Endodermal cell (in vitro differentiated cells): ENCODE data around the gene TMX2. TPM values are rescaled to one million over a fixed set of nuclear protein-coding genes. Genes with fewer than 3 reads are reported as not detected.
A peak's percentile ranks its signal among the peaks of the same experiment; 100 is the strongest.
"Not testable (repeated sequence)": the region's sequence is repeated elsewhere in the genome, so short reads cannot be mapped to it uniquely, and the experiment has no call there.

Experiments used
- DNase-seq: peaks from one replicate; pipeline ENCODE4 v3.0.0-alpha.2; 2017
- H3K27ac ChIP-seq: 2 replicates; pipeline ENCODE4 v1.5.1; 2013; ENCODE audit warnings: mild to moderate bottlenecking, low read depth, low read length, moderate library complexity
- H3K27me3 ChIP-seq: 2 replicates; pipeline ENCODE4 v1.6.1; 2013; ENCODE audit warnings: mild to moderate bottlenecking, low read length, moderate library complexity; ENCODE audit not compliant: insufficient read depth, control insufficient read depth, poor library complexity, severe bottlenecking
- H3K36me3 ChIP-seq: 2 replicates; pipeline ENCODE4 v1.7.0; 2013; ENCODE audit warnings: mild to moderate bottlenecking, low read length, moderate library complexity; ENCODE audit not compliant: control insufficient read depth, insufficient read depth
- H3K4me1 ChIP-seq: one replicate; pipeline ENCODE4 v1.7.0; 2013; ENCODE audit warnings: low read length; ENCODE audit not compliant: control insufficient read depth, insufficient read depth
- H3K4me3 ChIP-seq: 2 replicates; pipeline ENCODE4 v1.5.1; 2013; ENCODE audit warnings: mild to moderate bottlenecking, low read length, moderate library complexity
- H3K9ac ChIP-seq: 2 replicates; pipeline ENCODE4 v1.6.1; 2013; ENCODE audit warnings: mild to moderate bottlenecking, low read length, moderate library complexity; ENCODE audit not compliant: poor library complexity, severe bottlenecking; ENCODE audit errors: extremely low read depth
- H3K9me3 ChIP-seq: 2 replicates; pipeline ENCODE4 v1.6.1; 2013; ENCODE audit warnings: mild to moderate bottlenecking, low read length, moderate library complexity; ENCODE audit not compliant: control insufficient read depth
- H3K27ac Mint-ChIP-seq: 2 replicates; pipeline ENCODE4 v1.8.0; 2020; ENCODE audit warnings: mixed read lengths
- H3K27me3 Mint-ChIP-seq: 2 replicates; pipeline ENCODE4 v1.8.0; 2021; ENCODE audit warnings: mild to moderate bottlenecking, mixed read lengths; ENCODE audit not compliant: insufficient read depth
- H3K36me3 Mint-ChIP-seq: 2 replicates; pipeline ENCODE4 v1.8.0; 2020; ENCODE audit warnings: low read depth, mixed read lengths
- H3K4me1 Mint-ChIP-seq: 2 replicates; pipeline ENCODE4 v1.8.0; 2020; ENCODE audit warnings: mixed read lengths
- H3K4me3 Mint-ChIP-seq: 2 replicates; pipeline ENCODE4 v1.8.0; 2020; ENCODE audit warnings: mild to moderate bottlenecking, moderate library complexity, mixed read lengths
- H3K9me3 Mint-ChIP-seq: 2 replicates; pipeline ENCODE4 v1.8.0; 2020; ENCODE audit warnings: mild to moderate bottlenecking, mixed read lengths
- WGBS, 2 experiments: methylation state at CpG; one replicate each; pipeline versions ENCODE4 v1.1.5 to v1.1.7; 2013; ENCODE audit warnings: missing lambda C conversion rate in 2 of 2, mixed read lengths in 1 of 2; ENCODE audit not compliant: insufficient coverage in 1 of 2, insufficient read length in 1 of 2; 5-methylcytosine and 5-hydroxymethylcytosine counted together
- total RNA-seq, 2 donors: library from RNA; stranded (reverse); fragmentation: NEBNext Ultra II Directional in 1 of 2; extraction: Animal tissue kit (Norgen Biotek cat#: 25700) in 1 of 2; gene quantifications; 2 replicates in 1 of 2; 3 replicates in 1 of 2; pipeline ENCODE4 v1.2.1, GENCODE V29; 2021
- TF ChIP-seq, protein P1 (sequence below): fragments of 200-600 bp; sonication (generic); conservative IDR thresholded peaks from 2 replicates; pipeline ENCODE4 v1.5.0; 2021; ENCODE audit warnings: antibody characterized with exemption, mild to moderate bottlenecking

TMX2 gene
- total RNA-seq, 2 donors from 2014 or later = 67.6 to 79.2 TPM

DNA sequence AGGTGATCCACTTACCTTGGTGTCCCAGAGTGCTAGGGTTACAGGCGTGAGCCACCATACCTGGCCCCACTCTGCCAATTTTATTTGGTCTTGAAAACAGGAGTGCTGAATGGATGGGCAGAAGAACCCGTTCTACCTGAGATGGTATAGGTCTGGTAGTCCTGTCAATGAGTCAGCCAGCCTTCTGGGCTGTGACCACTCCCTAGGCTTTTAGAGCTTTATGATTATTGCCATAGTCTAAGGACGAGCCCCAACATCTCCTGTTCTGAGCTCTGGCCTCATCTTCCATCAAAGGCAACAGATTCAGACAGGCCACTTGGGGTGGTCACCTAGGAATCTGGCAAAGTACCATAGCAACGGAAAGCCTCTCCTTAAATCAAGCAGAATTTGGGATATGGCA, 33.0 kb upstream of the TMX2 start:
- DNase-seq = no peak
- Mint-ChIP-seq H3K4me1 (peaks cover 50% of the 10 kb centered on the region), H3K9me3 (no peaks in the 10 kb centered on the region), H3K27me3 (no peaks in the 10 kb centered on the region), H3K27ac (no peak overlapping the region), H3K36me3 (peaks cover 37% of the 10 kb centered on the region), H3K4me3 (no peak overlapping the region)
- Histone ChIP-seq H3K27me3 (no peaks in the 10 kb centered on the region), H3K9ac (no peak overlapping the region), H3K4me1 (peaks cover 44% of the 10 kb centered on the region), H3K9me3 (no peaks in the 10 kb centered on the region), H3K27ac (no peak overlapping the region), H3K36me3 (peaks cover 47% of the 10 kb centered on the region), H3K4me3 (no peak overlapping the region)
- TF ChIP-seq, protein P1, sequence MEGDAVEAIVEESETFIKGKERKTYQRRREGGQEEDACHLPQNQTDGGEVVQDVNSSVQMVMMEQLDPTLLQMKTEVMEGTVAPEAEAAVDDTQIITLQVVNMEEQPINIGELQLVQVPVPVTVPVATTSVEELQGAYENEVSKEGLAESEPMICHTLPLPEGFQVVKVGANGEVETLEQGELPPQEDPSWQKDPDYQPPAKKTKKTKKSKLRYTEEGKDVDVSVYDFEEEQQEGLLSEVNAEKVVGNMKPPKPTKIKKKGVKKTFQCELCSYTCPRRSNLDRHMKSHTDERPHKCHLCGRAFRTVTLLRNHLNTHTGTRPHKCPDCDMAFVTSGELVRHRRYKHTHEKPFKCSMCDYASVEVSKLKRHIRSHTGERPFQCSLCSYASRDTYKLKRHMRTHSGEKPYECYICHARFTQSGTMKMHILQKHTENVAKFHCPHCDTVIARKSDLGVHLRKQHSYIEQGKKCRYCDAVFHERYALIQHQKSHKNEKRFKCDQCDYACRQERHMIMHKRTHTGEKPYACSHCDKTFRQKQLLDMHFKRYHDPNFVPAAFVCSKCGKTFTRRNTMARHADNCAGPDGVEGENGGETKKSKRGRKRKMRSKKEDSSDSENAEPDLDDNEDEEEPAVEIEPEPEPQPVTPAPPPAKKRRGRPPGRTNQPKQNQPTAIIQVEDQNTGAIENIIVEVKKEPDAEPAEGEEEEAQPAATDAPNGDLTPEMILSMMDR = no peak
- WGBS, 2 experiments = 94 to 98% methylated on average over 4 of the region's 4 CpGs

DNA sequence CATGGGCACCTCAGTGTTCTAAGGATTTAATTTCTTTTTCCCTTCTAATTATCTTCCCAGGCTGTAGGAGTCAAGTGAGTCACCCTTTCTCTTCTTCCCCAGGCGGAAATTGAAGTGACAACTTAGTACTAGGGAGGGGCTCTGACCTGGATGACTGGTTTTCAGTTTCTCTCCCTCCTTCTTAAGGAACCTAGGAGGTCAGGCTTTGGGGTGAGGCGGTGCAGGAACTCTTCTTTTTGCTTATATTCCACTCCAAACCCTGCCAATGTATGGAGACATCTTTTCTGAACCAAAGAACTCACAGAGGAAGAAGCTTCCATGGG, 31.9 kb upstream of the TMX2 start:
- Histone ChIP-seq H3K27me3 (no peaks in the 10 kb centered on the region), H3K9me3 (no peaks in the 10 kb centered on the region), H3K9ac (no peak overlapping the region), H3K4me1 (peaks cover 35% of the 10 kb centered on the region), H3K36me3 (peaks cover 53% of the 10 kb centered on the region), H3K27ac (no peak overlapping the region), H3K4me3 (peak overlapping the region; percentile 73)
- Mint-ChIP-seq H3K27ac (peak overlapping the region; percentile 73), H3K36me3 (peaks cover 46% of the 10 kb centered on the region), H3K4me3 (peak overlapping the region; percentile 5), H3K9me3 (no peaks in the 10 kb centered on the region), H3K27me3 (no peaks in the 10 kb centered on the region), H3K4me1 (peaks cover 39% of the 10 kb centered on the region)
- WGBS, 2 experiments = 100% methylated on average over 1 of the region's 2 CpGs; no CpG with 5 or more reads in 1 of the 2 experiments
- TF ChIP-seq, protein P1 = no peak
- no peak for DNase-seq

DNA sequence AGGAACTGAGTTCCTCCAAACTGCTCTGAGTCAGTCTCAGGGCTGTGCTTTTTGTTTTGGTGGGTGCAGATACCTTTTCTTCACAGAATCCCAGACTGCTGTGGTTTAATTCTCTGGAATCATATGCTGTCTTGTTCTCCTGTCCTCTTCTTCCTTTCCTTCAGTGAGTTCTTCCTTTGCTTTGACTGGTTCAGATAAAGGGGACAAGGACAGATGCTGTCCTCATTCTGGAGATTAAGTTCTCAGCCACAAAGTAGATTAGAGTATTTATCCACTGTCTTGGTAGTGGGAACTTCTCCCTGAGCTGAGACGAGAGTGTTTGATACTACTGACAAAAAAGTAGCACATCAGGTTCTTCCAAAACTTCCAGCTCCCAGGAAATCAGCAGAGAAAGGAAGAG, 31.2 kb upstream of the TMX2 start:
- Mint-ChIP-seq H3K27ac (peak overlapping the region; percentile 57), H3K4me3 (peak overlapping the region; percentile 5), H3K9me3 (no peaks in the 10 kb centered on the region), H3K36me3 (peaks cover 51% of the 10 kb centered on the region), H3K27me3 (no peaks in the 10 kb centered on the region), H3K4me1 (peaks cover 32% of the 10 kb centered on the region)
- H3K36me3 ChIP-seq = peaks cover 58% of the 10 kb centered on the region
- WGBS, 2 experiments = 44 to 82% methylated on average over 1 of the region's 1 CpG
- peak overlapping the region; percentile 73 for H3K4me3 ChIP-seq
- no peak overlapping the region for H3K9ac ChIP-seq
- H3K27ac ChIP-seq = no peak overlapping the region
- TF ChIP-seq, protein P1 = no peak
- H3K27me3 ChIP-seq = no peaks in the 10 kb centered on the region
- H3K4me1 ChIP-seq = peaks cover 30% of the 10 kb centered on the region
- H3K9me3 ChIP-seq = no peaks in the 10 kb centered on the region
- no peak for DNase-seq

DNA sequence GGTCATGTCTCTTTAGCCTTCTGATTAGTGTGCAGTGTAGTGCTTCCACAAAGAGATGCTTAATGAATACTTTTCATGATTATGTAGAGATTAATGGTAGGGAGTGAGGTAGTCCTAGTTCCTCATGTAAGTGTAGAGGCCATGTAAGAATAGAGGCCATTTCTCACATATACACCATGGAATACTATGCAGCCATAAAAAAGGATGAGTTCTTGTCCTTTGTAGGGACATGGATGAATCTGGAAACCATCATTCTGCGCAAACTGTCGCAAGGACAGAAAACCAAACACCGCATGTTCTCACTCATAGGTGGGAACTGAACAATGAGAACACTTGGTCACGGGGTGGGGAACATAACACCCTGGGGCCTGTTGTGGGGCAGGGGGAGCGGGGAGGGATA, 21.9 kb upstream of the TMX2 start:
- H3K9me3 Mint-ChIP-seq, H3K27ac ChIP-seq, H3K27me3 Mint-ChIP-seq, H3K4me3 Mint-ChIP-seq, H3K27ac Mint-ChIP-seq, H3K4me1 ChIP-seq, DNase-seq, H3K4me1 Mint-ChIP-seq, H3K4me3 ChIP-seq, H3K27me3 ChIP-seq, H3K9ac ChIP-seq: not testable (repeated sequence)
- peaks cover 84% of the 10 kb centered on the region for H3K36me3 ChIP-seq
- peaks cover 12% of the 10 kb centered on the region for H3K9me3 ChIP-seq
- peaks cover 75% of the 10 kb centered on the region for H3K36me3 Mint-ChIP-seq
- 94 to 99% methylated on average over 3 to 5 of the region's 5 CpGs for WGBS, 2 experiments
